ENCODE measurements around the gene GALNT14. TPM values are rescaled to one million over a fixed set of nuclear protein-coding genes. Genes with fewer than 3 reads are reported as not detected.

Gene GALNT14
- total RNA-seq, 2 donors from 2014 or later = 0.15 to 1.0 TPM

DNA sequence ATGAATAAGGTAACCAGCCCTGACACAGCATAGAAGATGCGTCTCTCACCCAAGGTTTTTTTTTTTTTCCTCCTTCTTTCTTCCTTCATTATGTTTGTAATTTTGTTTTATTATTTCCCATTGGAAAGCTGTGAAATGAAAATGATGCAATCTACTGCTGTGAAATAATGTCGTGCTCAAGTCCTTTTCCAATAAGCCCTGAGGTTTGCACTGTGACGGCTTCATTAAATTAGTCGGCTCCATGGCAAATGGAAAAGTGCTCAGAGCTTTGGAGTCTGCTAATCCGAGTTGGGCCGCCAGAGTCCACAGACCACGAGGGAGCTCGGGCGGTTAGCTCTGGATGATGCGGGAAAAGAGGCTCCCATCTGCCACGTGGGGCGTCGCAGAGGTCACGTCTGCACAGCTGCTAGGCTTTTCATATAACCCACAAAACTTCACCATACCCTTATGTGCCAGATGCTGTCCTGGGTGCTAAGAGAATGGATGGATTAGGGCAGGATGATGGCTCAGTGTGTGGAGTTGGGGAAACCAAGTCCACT, 238.7 kb downstream of the GALNT14 start:
- H3K27me3 ChIP-seq = no peaks in the 10 kb centered on the region
- no peak for TF ChIP-seq CTCF (IDR thresholded peaks at IDR 0.05)

GRCh38 chr2:30897539-30897938, 240.7 kb downstream of the GALNT14 start:
- Histone ChIP-seq H3K27ac (no peak overlapping the region), H3K4me3 (no peak overlapping the region), H3K4me1 (peaks cover 0 to 5% of the 10 kb centered on the region in 2 donors), H3K27me3 (no peaks in the 10 kb centered on the region), H3K9me3 (peaks cover 0 to under 1% of the 10 kb centered on the region in 2 donors), H3K36me3 (no peaks in the 10 kb centered on the region)
- no peak for DNase-seq (ENCODE audit: low spot score)
- TF ChIP-seq CTCF (IDR thresholded peaks at IDR 0.05) = no peak

More for the DNA sequence above, 238.7 kb downstream of the GALNT14 start:
- no peak for DNase-seq (ENCODE audit: low spot score)
- no peaks in the 10 kb centered on the region for H3K36me3 ChIP-seq
- H3K27ac ChIP-seq = no peak overlapping the region
- no peak overlapping the region for H3K4me3 ChIP-seq
- H3K9me3 ChIP-seq = no peaks in the 10 kb centered on the region
- H3K4me1 ChIP-seq = peaks cover 0 to 5% of the 10 kb centered on the region in 2 donors

DNA sequence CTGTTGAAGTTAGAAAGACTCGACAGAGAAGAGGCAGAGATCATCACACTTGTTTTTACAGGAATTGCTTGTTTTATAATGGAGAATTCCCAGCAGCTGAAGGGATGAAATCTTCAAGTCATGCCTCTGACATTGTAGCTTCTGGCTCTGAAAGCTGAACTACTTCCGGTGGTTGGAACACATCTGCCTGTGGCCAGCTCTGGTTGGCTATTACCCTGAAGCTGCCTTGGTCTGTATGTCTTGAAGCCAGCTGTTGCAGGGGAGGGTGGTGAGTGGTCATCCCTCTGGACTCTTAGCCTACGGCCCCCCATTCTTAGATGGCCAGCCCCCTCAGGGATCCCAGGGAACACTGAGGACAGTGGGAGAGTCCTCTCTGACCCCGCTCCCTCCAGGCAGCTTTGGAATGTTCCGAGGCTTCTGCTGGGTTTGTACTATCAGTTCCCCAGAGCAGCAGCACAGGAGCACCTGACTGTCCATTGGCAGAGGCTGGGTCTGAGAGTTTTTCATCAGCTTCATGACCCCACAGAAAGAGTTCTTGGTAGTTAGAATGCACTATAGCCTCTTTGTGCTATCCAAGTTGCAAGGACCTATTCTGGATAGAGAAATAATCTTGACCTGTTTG, 243.6 kb downstream of the GALNT14 start:
- no peak for TF ChIP-seq CTCF (IDR thresholded peaks at IDR 0.05)
- Histone ChIP-seq H3K27ac (no peak overlapping the region), H3K4me1 (peaks cover 0 to 5% of the 10 kb centered on the region in 2 donors), H3K36me3 (no peaks in the 10 kb centered on the region), H3K27me3 (no peaks in the 10 kb centered on the region), H3K4me3 (no peak overlapping the region), H3K9me3 (peaks cover 0 to 7% of the 10 kb centered on the region in 2 donors)
- no peak for DNase-seq (ENCODE audit: low spot score)

- DNase-seq (ENCODE audit: low spot score) = no peak
- TF ChIP-seq CTCF (IDR thresholded peaks at IDR 0.05) = no peak
- Histone ChIP-seq H3K36me3 (no peaks in the 10 kb centered on the region), H3K4me3 (no peak overlapping the region), H3K9me3 (peaks cover 0 to 7% of the 10 kb centered on the region in 2 donors), H3K4me1 (no peaks in the 10 kb centered on the region), H3K27me3 (no peaks in the 10 kb centered on the region), H3K27ac (no peak overlapping the region)
These were observed 249.3 kb downstream of the GALNT14 start for GRCh38 chr2:30888852-30889409.

- H3K4me3 ChIP-seq = no peak overlapping the region
- H3K27ac ChIP-seq = no peak overlapping the region
- H3K36me3 ChIP-seq = no peaks in the 10 kb centered on the region
- H3K27me3 ChIP-seq = no peaks in the 10 kb centered on the region
- no peak for DNase-seq (ENCODE audit: low spot score)
- H3K9me3 ChIP-seq = no peaks in the 10 kb centered on the region
- H3K4me1 ChIP-seq = no peaks in the 10 kb centered on the region
- TF ChIP-seq CTCF (IDR thresholded peaks at IDR 0.05) = no peak
These were observed 252.2 kb downstream of the GALNT14 start for GRCh38 chr2:30886080-30886479.

Data from right atrium auricular region (tissue), 2 donors.